Sciatic nerve (tissue), 2 donors: ENCODE results near the gene MINDY1. TPM values are rescaled to one million over a fixed set of nuclear protein-coding genes. Genes with fewer than 3 reads are reported as not detected.

Experiments
- ATAC-seq: fragments of 200-7000 bp; cut with Tn5 transposase; one replicate; pipeline ENCODE4 v1.9.1; 2020; ENCODE audit warnings: mild to moderate bottlenecking, moderate library complexity
- DNase-seq: peaks from one replicate; pipeline ENCODE4 v3.0.0-alpha.2; 2020; ENCODE audit warnings: low spot score
- intact Hi-C: fragments of 100-400 bp; cut with DNase I; formaldehyde crosslinking; loops from one replicate; pipeline ENCODE4 v1.14.2; 2022
- total RNA-seq: library from RNA; stranded (reverse); fragmentation: NEBNext Ultra II Directional; extraction: Animal tissue kit (Norgen Biotek cat#: 25700); gene quantifications from one replicate; pipeline ENCODE4 v1.2.1, GENCODE V29; 2021
- donor health status: DM: no; HTN: no; CAD: no.
- donor health status: DM: no; HTN: no; CAD: no.

The MINDY1 gene
- total RNA-seq, 1 donor from 2014 or later, result 50.5 TPM

DNA sequence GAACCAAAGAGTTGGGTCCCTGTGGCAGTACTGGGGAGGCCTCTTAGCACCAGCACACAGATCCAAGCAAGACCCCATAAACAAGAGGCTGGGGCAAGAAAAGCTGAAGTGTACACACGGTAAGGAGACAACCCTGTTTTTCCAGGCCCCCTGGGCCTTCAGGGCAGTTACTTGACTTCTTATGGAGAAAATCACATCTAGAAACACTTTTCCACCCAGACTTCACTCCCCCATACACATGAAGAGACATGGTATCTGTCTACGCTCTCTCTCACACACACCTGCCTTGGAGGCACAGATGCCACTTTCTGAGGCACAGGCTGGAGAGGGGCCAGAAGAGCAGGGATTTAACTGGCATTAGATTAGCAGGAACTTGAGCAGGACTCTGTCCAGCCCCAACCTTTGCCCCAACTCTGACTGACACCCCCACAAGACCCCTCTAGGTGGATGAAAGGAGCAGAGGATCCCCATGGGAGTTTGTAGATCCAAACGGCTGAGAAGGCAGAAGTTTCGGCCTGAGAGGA is 34.2 kb downstream of the MINDY1 start:
- intact Hi-C loops, result no loop called here
- no peak for ATAC-seq
- DNase-seq, result no peak

DNA sequence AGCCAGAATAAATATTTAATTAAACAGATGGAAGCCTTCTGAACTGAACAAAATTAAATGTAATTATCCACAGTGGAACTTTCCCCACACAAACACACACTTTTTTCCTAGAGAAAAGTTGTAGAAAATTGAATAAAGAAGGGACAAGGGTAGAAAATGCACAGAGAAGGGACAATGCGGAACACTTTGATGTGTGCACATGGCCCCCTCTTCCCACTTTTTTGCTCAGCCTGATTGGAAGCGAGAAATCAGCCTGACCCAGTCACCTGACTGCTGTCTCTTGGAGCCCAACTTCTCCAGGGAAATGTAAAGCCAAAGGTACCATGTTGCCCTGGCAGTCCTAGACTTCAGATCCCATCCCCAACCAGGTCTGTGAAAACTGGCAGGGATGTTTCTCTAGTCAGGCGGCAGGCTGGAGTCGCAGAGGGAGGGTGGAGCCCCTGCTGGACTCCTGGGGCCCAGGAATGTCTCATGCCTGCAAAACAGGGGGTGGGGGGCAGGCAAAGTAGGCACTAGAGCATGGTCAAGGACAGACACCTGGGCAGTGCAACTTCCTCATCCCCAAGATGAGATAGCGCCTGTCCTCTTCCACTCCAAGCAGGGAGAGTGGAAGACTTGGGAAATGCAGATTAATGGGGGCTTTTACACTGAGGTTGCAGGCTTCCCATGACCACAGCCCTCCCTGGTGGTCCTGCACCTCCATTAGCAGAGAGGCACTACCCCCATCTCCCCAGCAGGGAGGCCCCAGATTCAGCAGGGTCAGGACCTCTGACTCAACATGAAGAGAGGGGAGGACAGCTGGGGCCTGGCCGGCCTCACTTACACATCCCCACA is 34.9 kb downstream of the MINDY1 start:
- intact Hi-C loops, result no loop called here
- DNase-seq, result no peak

DNA sequence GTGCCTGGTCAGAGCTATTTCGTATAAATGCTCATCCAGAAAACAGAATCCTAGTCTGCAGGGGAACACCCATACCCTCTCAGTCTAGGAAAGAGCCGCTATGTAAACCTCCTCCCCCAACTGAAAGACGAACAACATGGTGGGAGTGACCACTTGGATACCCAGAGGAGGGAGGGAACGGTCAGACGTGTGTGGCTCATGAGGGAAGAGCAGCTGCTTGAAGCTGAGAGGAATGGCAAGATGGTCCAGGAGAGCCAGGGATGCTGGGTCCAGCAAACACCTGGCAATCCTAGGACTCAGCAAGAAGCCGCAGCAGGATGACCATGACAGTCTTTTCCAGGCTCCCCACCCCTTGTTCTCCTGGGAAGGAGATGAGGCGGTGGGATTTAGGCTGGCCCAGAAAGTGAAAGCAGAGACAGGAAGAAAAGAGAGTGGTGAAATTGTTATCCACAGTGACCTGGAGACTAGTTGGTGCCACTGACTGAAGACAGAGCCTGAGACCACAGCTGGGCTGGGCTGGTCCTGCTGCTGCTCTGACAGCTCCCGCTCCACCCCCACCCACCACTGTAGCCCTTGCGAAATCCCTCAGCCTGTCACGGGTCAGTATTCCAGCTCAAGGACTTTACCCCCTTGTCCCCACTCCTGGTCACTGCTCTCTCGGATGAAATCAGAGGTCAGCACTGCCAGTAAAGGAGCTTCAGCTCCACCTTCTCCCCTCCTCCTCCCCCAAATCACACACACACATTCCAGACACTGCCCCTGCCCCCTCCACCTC is 35.7 kb downstream of the MINDY1 start:
- peak; percentile 80 for DNase-seq
- intact Hi-C loops, result no loop called here
- ATAC-seq, result peak; percentile 91

More for the DNA sequence above, 34.9 kb downstream of the MINDY1 start:
- ATAC-seq, result no peak

DNA sequence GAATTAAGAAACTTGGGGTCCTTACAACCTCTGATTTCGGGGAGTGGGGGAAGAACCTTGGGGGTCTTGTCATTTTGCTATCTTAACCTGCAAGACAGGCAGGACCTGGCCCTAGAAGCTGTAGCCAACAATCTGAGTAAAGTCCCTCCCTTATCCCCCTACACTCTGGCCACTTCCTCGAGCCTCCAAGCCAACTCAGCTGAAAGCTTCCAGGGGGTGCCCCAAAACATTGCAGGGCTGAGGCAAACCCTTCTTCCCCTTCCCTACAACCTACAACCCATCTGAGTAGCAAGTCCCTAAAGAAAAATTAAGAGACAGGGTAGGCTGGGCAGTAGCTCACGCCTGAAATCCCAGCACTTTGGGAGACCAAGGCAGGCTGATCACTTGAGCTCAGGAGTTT is 37.1 kb downstream of the MINDY1 start:
- no peak for ATAC-seq

DNA sequence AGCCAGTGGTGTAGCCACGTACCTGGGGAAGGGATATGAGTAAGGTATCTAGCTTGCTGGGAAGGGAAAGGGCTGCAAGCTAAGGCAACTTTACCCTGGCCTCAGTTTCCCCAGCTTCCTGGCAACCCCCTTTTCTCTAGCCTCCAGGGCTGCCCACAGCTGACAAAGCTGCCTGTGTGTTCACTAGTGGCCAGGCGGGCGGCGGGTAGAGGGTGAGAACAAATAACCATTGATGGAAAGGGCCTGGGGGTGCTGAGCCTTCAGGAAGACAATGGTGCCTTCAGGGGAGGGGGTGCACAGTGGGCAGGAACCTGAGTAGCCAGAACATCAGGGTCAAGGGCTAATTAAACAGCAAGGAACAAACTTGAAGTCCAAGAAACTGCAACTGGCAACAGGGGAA is 38.2 kb downstream of the MINDY1 start:
- DNase-seq (no peak), ATAC-seq (no peak)

More for the DNA sequence above, 37.1 kb downstream of the MINDY1 start:
- intact Hi-C loops, result no loop called here
- DNase-seq, result no peak

DNA sequence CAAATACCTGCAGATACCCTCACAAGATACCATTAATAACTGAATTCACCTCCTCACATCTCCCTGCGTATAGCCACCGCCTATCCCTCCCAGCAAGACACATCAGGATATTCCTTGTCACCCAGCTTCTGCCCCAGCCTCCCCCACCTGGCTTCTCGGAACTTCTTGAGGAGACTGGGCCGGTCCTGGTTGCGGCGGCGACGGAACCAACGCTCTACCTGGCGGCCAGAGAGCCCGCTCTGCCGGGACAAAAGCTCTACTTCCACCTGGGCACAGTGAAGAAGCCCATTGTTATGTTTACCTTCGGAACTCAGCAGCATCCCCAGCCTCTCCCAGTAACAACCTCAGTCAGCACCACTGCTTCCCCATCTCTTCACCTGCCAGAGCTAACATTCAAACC is 38.8 kb downstream of the MINDY1 start:
- no peak for DNase-seq
- intact Hi-C loops, result no loop called here
- no peak for ATAC-seq

More for the DNA sequence above, 38.2 kb downstream of the MINDY1 start:
- intact Hi-C loops, result no loop called here

DNA sequence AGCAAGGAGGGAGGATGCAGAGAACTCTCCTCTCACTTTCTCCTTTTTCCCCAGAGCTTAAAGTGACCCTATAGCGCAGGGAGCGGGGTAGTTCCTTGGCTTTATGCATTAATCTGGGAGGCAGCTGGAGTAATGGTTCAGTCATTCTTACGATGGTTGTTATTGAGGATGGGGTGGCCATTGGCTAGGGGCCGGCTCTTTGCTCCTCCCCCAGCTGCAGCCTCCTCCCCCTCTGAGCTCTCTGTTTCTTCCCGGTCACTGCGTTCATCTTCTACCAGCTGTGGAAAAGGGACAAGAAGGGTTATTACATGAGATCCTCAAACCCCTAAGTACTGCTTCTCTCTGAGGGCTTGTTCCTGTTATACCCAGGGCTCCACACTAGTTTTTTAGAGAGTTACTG is 40.7 kb downstream of the MINDY1 start:
- intact Hi-C loops, result no loop called here
- DNase-seq (no peak), ATAC-seq (no peak)

DNA sequence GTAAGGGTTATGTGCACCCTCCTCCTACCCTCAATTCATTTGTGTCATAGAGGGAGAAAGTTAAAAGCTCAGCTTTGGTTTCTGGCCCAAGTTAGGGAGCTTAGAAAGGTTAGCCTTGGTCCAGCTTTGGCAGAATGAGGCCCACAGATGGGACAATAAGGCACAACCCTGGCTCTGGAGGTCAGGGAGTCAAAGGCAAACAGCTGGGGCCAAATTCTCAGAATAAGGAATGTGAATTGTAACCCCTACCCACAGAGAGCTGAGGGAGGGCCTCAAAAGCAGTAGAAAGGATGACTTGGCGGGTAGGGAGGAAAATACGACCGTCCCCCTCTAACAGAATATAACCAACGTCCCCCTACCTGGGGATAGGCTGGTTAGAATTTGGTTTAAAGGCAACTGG is 41.1 kb downstream of the MINDY1 start:
- DNase-seq (no peak), ATAC-seq (no peak)
- intact Hi-C loops, result no loop called here

DNA sequence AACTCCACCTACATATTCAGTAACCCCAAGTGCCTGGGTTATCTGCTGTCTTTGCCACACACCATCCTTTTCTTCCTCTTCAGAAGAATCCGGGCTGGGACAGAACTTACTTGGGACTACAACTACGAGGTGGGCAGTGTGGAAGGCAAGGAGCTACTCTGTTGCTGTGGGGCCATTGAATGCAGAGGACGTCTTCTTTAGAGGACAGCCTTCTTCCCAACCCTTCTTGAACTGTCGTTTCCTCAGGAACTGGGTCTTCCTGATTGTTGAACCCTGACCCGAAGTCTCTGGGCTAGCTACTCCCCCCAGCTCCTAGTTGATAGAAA is 42.6 kb downstream of the MINDY1 start:
- DNase-seq (no peak), ATAC-seq (no peak)
- intact Hi-C loops, result no loop called here

DNA sequence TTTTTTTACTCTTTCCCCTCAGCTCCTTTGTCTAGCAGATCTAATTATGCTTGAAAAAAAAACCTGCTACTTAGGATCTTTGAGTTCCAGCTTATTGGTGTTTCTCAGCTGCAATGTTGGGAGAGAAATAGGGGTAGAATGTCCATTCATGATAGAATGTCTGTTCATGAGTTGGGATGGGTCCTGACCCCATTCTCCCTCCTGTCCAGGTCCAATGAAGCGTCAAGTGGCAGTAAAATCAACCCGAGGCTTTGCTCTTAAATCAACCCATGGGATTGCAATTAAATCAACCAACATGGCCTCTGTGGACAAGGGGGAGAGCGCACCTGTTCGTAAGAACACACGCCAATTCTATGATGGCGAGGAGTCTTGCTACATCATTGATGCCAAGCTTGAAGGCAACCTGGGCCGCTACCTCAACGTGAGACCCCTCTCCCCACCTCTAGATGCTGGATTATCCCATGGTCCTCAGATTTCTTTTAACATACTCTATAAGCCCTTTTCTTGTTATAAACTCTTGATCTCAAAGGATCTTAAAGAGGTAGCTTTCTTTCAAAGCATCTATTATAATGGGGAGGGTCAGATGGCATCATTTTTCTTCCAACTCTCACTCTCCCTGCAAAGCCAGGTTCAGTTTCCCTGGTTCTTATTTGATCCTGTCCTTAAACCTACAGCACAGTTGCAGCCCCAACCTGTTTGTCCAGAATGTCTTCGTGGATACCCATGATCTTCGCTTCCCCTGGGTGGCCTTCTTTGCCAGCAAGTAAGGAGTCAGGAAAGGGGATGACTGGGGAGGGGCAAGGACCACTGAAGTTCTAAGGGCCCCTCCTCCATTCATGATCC is 43.2 kb downstream of the MINDY1 start:
- intact Hi-C loops, result no loop called here
- DNase-seq (no peak), ATAC-seq (no peak)

DNA sequence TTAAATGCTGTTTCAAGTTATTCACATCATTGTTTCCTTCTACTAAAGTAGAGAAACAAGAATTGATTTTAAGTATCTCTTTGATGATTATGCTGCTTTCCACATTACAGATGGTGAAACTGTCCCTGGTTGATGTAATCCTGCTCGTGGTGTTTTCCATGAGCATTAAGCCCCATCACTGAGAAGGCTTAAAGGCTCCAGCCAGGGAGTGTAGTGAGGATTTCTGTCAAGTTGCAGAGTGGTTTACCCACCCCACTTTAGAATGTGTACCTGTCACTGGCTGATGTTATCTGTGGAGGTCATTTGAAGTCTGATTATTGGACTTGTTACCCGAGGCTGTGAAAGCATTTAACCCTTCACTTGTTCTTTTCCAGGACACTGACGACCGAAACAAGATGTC is 44.9 kb downstream of the MINDY1 start:
- intact Hi-C loops, result no loop called here
- ATAC-seq, result no peak

DNA sequence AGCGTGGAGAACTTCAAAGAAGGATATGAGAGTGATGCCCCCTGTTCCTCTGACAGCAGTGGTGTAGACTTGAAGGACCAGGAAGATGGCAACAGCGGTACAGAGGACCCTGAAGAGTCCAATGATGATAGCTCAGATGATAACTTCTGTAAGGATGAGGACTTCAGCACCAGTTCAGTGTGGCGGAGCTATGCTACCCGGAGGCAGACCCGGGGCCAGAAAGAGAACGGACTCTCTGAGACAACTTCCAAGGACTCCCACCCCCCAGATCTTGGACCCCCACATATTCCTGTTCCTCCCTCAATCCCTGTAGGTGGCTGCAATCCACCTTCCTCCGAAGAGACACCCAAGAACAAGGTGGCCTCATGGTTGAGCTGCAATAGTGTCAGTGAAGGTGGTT is 46.1 kb downstream of the MINDY1 start:
- ATAC-seq, result no peak
- DNase-seq, result no peak

More for the DNA sequence above, 44.9 kb downstream of the MINDY1 start:
- no peak for DNase-seq

DNA sequence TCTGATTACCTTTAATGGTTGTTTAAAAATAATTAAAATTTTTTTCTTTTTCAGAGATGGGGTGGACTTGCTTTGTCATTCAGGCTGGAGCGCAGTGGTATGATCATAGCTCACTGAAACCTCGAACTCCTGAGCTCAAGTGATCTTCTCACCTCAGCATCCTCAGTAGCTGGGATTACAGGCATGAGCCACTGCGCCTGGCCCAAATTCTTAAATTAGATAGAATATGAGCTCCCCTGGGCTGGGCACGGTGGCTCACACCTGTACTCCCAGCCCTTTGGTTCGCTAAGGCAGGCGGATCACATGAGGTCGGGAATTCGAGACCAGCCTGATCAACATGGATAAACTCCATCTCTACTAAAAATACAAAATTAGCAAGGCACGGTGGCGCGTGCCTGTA is 49.0 kb downstream of the MINDY1 start:
- ATAC-seq (no peak), DNase-seq (no peak)
- intact Hi-C loops, result loop anchor here (1.0 kb wide), 1 partner anchor 46 kb away; no protein-coding TSS in a partner anchor

More for the DNA sequence above, 46.1 kb downstream of the MINDY1 start:
- intact Hi-C loops, result no loop called here

DNA sequence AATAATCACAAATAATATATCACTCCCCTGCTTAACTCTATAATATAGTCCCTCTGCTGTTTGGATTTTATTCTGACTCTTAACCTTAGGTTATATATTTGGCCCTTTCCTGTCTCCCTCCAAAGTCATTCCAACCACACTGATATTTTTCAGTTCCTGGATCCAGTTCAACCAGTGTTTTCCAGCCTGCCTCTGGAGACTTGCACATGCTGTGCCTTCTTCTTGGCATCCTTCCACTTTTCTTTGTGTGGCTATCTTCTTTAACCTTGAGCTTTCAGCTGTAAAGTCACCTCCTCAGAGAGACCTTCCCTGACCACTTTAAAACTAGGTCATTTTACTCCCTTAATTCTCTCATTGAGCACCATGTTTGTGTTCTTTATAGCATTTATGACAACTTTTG is 51.4 kb downstream of the MINDY1 start:
- no peak for ATAC-seq
- intact Hi-C loops, result no loop called here
- no peak for DNase-seq

DNA sequence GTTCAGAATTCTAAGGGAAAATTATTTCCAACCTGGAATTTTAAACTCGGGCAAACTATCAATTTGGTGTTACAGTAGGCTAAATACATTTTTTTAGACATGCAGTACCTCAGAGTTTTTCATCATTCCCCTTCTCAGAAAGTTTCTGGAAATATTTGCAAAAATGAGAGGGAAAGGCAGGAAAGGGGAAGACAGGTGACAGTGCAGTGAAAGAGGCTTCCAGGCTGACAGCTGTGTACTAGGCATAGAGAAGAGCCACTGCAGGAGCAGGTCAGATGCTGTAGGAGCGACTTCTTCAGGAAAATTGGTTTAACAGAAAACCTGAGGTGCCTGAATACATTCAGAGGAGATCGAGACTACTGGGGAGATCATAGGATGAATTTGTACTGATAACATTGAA is 52.0 kb downstream of the MINDY1 start:
- ATAC-seq, result no peak
- intact Hi-C loops, result no loop called here

More for the DNA sequence above, 52.0 kb downstream of the MINDY1 start:
- DNase-seq, result no peak
